Thymus (tissue), 11 donors: Measurements from ENCODE around the gene ROBO2. TPM values are rescaled to one million over a fixed set of nuclear protein-coding genes. Genes with fewer than 3 reads are reported as not detected.

Experiments used
- DNase-seq, 9 donors: peaks; one replicate each; pipeline ENCODE4 v3.0.0-alpha.2; 2013; ENCODE audit warnings: low spot score in 9 of 9, low read depth in 6 of 9, missing footprints in 1 of 9
- H3K27ac ChIP-seq, 2 donors: one replicate each; pipeline ENCODE4 v1.5.1; 2013; ENCODE audit warnings: control low read depth in 1 of 2, low read depth in 1 of 2, low read length in 1 of 2, mild to moderate bottlenecking in 1 of 2, moderate library complexity in 1 of 2
- H3K27me3 ChIP-seq, 2 donors: one replicate each; pipeline ENCODE4 v1.5.1; 2013; ENCODE audit warnings: low read length in 1 of 2; ENCODE audit not compliant: control insufficient read depth in 2 of 2, insufficient read depth in 1 of 2
- H3K36me3 ChIP-seq, 2 donors: one replicate each; pipeline ENCODE4 v1.5.1; 2013; ENCODE audit warnings: low read length in 1 of 2, mild to moderate bottlenecking in 1 of 2, moderate library complexity in 1 of 2; ENCODE audit not compliant: control insufficient read depth in 2 of 2, insufficient read depth in 2 of 2
- H3K4me1 ChIP-seq, 2 donors: one replicate each; pipeline ENCODE4 v1.5.1; 2013; ENCODE audit warnings: low read length in 2 of 2; ENCODE audit not compliant: control insufficient read depth in 2 of 2, insufficient read depth in 2 of 2
- H3K4me3 ChIP-seq, 2 donors: one replicate each; pipeline ENCODE4 v1.5.1; 2013; ENCODE audit warnings: low read length in 2 of 2, control low read depth in 1 of 2, mild to moderate bottlenecking in 1 of 2
- H3K9me3 ChIP-seq, 2 donors: one replicate each; pipeline ENCODE4 v1.5.1; 2013; ENCODE audit warnings: low read length in 1 of 2, mild to moderate bottlenecking in 1 of 2; ENCODE audit not compliant: control insufficient read depth in 2 of 2, insufficient read depth in 1 of 2
- WGBS: extraction: QIAGEN DNeasy Blood & Tissue Kit; methylation state at CpG from one replicate; pipeline ENCODE4 v1.1.7; 2013; 5-methylcytosine and 5-hydroxymethylcytosine counted together
- polyA plus RNA-seq: library from polyadenylated mRNA; stranded (reverse); fragments of 200-250 nt; gene quantifications from one replicate; pipeline ENCODE4 v1.2.3, GENCODE V29; 2013
- total RNA-seq: library from RNA; stranded (reverse); fragments of 120-200 nt; gene quantifications from one replicate; pipeline ENCODE4 v1.2.4, GENCODE V29; 2013
- donor health status: healthy.

The ROBO2 gene
- total and polyA plus RNA-seq, 2 donors: 2.6 to 9.3 TPM

DNA sequence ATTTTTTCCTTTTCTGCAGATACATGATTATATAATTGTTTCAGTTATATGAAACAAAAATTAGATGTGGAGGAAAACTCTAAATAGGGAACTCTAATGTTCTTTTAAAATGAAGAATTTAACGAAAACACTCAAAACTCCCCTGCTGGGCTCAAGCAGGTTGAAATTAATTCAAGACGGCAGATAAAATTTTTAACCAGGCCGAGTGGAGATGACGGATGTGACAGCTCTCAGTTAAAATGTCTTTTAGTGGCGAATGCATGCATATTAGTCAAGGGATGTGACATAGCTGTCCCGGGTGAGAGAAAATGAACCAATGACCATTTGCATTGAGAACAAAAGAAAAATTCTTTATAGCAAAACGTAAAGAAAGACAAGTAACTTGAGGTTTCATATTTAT is 110.1 kb downstream of the ROBO2 start:
- DNase-seq: no peak
- Histone ChIP-seq H3K27ac (no peak overlapping the region), H3K9me3 (no peaks in the 10 kb centered on the region), H3K4me1 (no peaks in the 10 kb centered on the region), H3K36me3 (no peaks in the 10 kb centered on the region), H3K4me3 (no peak overlapping the region), H3K27me3 (no peaks in the 10 kb centered on the region)
- WGBS: 93% methylated on average over 7 of the region's 7 CpGs

DNA sequence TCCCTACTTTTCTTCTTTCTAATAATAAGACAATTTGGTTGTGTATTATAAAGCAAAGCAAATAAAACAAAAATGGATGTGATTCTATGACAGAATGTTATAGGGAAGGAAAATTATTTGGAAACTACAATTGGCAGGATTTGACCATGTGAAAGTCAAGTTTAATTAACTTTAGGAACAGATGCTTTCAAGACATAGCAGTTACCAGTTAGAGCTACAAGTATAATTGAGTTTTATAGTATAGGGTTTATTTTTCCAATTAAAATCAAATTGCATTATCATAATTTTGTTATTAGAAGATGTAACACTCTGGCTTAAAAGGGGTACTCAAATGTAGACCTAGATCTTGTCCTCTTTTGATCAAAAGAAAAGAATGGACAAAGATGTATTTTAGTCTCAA is 110.9 kb downstream of the ROBO2 start:
- Histone ChIP-seq H3K27me3 (no peaks in the 10 kb centered on the region), H3K4me3 (no peak overlapping the region), H3K36me3 (no peaks in the 10 kb centered on the region), H3K9me3 (no peaks in the 10 kb centered on the region), H3K4me1 (no peaks in the 10 kb centered on the region), H3K27ac (no peak overlapping the region)
- DNase-seq: no peak

DNA sequence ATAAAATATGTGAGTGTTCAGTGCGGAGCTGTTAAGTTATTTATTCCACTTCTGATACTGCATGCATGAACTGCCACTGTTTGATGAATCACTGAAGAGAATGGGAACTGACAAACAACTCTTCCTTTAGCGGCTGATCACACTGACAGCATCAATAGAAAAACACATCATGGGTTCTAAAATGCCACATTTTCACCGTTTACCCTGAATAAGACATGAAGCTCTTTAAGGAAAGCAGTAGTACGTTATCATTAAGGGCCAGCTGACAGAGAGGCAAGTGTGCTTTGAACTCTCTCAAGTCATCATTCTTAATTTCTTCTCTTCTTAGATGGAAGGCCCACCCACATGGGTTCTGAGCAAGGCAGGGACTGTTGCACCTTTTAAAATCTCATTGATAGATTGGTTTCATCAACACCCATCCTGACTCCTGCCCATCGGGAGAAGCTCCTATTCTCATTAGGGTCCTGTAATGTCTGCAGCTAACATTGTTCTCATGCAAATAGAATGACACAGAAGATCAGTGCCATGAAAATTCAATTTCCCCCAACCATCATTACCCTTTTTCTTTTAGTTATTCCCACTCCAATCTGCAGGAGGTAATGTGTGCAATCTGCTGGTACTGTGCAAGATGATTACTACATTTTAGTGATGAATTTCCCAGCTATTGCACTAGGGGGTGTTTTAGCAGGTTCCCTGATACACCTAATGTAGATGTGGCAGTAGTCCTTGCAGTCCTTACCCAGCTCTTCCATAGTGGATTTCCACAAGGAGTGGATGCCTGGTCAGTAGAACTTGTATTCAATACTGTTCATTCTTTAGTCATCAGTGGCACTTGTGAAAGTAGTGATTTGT is 119.1 kb downstream of the ROBO2 start:
- H3K27ac ChIP-seq: no peak overlapping the region
- H3K4me1 ChIP-seq: no peaks in the 10 kb centered on the region
- no peaks in the 10 kb centered on the region for H3K9me3 ChIP-seq
- no peaks in the 10 kb centered on the region for H3K27me3 ChIP-seq
- H3K36me3 ChIP-seq: no peaks in the 10 kb centered on the region
- no peak for DNase-seq
- WGBS: 92% methylated on average over 5 of the region's 5 CpGs
- no peak overlapping the region for H3K4me3 ChIP-seq

DNA sequence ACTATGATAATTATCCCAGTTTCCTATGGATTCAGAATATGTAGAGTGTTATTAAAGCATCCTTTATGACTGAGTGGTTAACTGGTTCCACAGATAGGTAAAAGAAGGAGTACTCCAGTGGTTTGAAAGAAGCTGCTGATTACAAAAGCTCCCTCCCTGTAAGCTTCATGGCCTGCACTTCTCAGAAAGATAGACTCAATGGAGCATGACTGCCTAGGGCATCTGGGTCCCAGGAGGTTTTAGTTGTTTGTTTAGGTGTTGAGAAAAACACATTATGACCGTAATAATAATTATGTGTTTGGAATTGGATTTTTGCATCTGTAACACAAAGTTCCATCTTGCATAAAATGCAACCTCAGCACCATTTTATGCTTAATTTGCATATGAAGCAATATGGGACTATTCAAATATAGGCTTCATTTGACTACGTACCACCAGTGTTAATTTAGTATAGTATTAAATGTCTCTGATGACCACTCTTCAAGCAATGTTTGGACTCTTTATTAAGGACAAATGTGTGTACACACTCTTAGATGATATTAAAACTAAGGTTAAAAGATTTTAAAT is 121.1 kb downstream of the ROBO2 start:
- Histone ChIP-seq H3K4me3 (no peak overlapping the region), H3K27ac (no peak overlapping the region), H3K9me3 (no peaks in the 10 kb centered on the region), H3K4me1 (no peaks in the 10 kb centered on the region), H3K36me3 (no peaks in the 10 kb centered on the region), H3K27me3 (no peaks in the 10 kb centered on the region)
- WGBS: 97% methylated on average over 2 of the region's 2 CpGs
- DNase-seq: no peak

DNA sequence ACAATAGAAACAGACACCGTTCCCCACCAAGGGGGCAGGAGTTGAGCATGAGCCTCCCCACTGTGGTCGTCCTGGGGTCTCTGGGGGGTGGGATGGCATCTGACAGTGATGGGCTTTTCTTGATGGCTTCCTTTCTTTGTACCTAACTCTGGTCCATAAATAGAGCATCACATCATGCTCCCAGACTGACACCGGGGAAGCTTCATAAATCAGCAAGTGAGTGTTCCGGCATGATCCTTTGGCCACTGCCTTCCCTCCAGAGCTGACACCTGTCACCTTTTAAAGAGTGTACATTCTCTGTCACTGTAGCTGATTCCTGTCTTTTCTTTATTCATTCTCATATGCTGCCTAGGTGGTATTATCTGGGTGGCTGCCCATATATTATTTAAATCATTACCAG is 129.9 kb downstream of the ROBO2 start:
- Histone ChIP-seq H3K4me3 (no peak overlapping the region), H3K9me3 (no peaks in the 10 kb centered on the region), H3K27me3 (no peaks in the 10 kb centered on the region), H3K4me1 (no peaks in the 10 kb centered on the region), H3K36me3 (no peaks in the 10 kb centered on the region), H3K27ac (no peak overlapping the region)
- DNase-seq: no peak
- WGBS: 84% methylated on average over 4 of the region's 4 CpGs

DNA sequence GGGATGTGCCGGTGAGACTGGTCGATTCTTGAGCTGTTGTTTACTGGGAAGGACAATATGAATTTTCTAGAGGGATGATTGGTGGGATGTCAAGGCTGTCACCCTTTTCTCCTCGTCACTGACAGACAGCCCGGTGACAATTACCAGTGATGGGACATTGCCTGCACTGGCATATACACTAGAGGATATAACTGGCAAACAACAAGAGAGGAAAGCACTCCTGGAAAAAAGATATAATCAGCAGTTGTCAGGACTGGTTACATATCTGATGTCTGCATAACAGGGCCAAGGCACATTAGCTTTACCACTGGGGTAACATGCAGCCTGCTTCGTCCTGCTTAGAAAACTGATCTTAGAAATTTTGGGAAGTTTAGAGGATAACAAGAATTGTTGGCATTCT is 131.1 kb downstream of the ROBO2 start:
- Histone ChIP-seq H3K36me3 (no peaks in the 10 kb centered on the region), H3K4me1 (no peaks in the 10 kb centered on the region), H3K27me3 (no peaks in the 10 kb centered on the region), H3K27ac (no peak overlapping the region), H3K9me3 (no peaks in the 10 kb centered on the region), H3K4me3 (no peak overlapping the region)
- 90% methylated on average over 5 of the region's 5 CpGs for WGBS
- DNase-seq: no peak

DNA sequence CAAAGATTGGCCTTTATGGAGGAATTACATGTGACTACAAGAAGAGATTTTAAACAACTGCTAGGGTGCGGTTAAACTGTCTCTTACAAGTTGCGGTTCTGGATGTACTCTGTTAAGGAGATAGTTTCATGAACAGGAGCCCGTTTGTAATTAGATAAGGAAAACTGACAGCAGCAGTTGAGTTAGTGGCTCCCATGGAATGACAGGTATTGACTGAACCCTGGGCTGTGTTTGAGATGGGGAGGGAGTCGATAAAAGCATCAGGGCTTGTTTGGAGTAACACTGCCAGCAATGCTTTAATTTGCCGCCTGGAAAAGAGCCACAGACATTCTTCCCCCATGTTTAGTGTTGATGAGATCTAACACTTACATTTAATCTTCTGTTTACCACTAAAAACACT is 139.9 kb downstream of the ROBO2 start:
- no peaks in the 10 kb centered on the region for H3K27me3 ChIP-seq
- H3K4me1 ChIP-seq: no peaks in the 10 kb centered on the region
- H3K9me3 ChIP-seq: no peaks in the 10 kb centered on the region
- 77% methylated on average over 5 of the region's 5 CpGs for WGBS
- no peaks in the 10 kb centered on the region for H3K36me3 ChIP-seq
- no peak overlapping the region for H3K4me3 ChIP-seq
- DNase-seq: peak in 1 of 9 donors; percentile 0
- no peak overlapping the region for H3K27ac ChIP-seq

DNA sequence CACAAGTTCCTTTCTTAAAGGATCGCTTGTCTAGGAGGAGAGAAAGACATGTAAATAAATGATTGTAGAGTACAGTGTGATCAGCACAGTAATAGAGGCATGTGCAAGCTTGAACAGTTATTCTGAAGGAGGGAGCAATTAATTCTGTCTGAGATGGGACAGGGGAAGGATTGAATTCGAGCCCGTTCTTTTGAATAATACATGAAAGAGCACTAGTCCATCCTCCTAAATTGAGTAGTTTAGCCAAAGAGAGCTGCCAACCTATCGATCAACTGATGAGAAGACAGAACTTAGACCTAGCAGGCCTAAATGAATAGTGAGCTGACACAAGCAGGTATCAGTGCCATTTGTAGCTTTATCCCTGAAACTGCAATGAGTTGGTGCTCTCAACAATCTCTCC is 142.4 kb downstream of the ROBO2 start:
- Histone ChIP-seq H3K4me3 (no peak overlapping the region), H3K4me1 (no peaks in the 10 kb centered on the region), H3K27me3 (no peaks in the 10 kb centered on the region), H3K36me3 (no peaks in the 10 kb centered on the region), H3K9me3 (no peaks in the 10 kb centered on the region), H3K27ac (no peak overlapping the region)
- no peak for DNase-seq
- 92% methylated on average over 4 of the region's 4 CpGs for WGBS

DNA sequence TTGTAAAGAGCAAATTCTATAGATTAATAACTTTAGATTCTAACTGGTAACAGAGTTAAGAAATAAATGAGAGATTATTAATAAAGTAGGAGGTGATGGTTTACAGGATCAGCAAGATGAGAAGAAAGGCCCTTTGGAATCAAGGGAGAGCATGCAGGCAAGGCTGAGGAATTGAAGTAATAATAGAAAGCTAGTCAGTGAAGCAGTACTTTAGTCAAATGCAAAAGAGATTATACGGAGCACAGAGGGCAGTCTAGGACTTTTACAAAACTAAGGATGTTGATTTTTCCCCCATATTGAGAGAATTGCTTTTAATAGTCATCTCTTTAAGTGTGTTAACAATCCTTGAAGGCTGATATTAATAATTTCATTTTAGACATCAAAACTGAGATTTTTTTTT is 146.4 kb downstream of the ROBO2 start:
- Histone ChIP-seq H3K9me3 (no peaks in the 10 kb centered on the region), H3K4me3 (no peak overlapping the region), H3K36me3 (no peaks in the 10 kb centered on the region), H3K27ac (no peak overlapping the region), H3K27me3 (no peaks in the 10 kb centered on the region), H3K4me1 (no peaks in the 10 kb centered on the region)
- WGBS: 81% methylated on average over 1 of the region's 1 CpG
- DNase-seq: no peak
